D721Med (cell line): ENCODE measurements around the gene MAPT.

Experiments used
- DNase-seq: peaks from one replicate; pipeline ENCODE4 v3.0.0; 2011; ENCODE audit warnings: low spot score; ENCODE audit not compliant: insufficient read length
- FAIRE-seq: peaks from 2 replicates; lab custom pipeline; 2011; peaks lifted over from hg19 to GRCh38; lab: Jason Lieb, UNC
- TF ChIP-seq, protein P1 (sequence below): IDR thresholded peaks from 2 replicates; pipeline ENCODE4 v1.5.1; 2012; ENCODE audit warnings: mild to moderate bottlenecking, control low read depth; ENCODE audit not compliant: insufficient read depth; ENCODE audit errors: missing control alignments

MAPT gene

DNA sequence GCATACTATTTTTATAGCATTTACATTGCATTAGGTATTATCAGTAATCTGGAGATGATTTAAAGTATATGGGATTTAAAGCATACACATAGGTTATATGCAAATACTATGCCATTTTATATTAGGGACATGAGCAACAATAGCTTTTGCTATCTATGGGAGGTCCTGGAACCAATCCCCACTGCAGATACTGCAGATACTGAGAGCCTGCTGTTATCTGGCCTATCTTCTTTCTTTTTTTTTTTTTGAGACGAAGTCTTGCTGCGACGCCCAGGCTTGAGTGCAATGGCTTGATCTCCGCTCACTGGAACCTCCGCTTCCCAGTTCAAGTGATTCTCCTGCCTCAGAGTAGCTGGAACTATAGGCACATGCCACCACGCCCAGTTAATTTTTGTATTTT is 142.1 kb downstream of the MAPT start:
- no peak for FAIRE-seq

DNA sequence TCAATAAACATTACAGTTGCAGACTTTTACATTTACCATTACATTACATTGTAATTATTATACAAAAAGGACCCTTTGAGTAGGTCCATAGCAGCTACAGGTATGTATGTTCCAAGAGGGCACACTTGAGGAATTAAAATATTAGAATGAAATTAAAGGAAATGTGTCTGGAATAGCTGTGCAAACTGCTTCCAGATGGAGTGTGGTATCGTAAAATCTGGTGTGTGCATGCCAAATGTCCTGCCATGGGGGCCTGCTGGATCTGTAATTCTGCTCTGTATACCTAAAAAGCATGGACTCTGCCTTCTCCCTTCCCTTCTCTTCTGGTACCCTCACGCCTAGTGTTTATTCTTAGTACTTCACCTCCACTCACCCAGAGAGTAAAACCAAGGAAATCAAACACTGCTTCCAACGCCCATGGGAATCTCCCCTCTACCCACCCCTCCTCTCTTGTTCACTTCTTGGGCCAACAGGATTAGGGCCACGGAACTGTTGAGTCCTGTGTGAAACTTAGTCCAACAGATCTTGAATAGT is 143.4 kb downstream of the MAPT start:
- TF ChIP-seq, protein P1, sequence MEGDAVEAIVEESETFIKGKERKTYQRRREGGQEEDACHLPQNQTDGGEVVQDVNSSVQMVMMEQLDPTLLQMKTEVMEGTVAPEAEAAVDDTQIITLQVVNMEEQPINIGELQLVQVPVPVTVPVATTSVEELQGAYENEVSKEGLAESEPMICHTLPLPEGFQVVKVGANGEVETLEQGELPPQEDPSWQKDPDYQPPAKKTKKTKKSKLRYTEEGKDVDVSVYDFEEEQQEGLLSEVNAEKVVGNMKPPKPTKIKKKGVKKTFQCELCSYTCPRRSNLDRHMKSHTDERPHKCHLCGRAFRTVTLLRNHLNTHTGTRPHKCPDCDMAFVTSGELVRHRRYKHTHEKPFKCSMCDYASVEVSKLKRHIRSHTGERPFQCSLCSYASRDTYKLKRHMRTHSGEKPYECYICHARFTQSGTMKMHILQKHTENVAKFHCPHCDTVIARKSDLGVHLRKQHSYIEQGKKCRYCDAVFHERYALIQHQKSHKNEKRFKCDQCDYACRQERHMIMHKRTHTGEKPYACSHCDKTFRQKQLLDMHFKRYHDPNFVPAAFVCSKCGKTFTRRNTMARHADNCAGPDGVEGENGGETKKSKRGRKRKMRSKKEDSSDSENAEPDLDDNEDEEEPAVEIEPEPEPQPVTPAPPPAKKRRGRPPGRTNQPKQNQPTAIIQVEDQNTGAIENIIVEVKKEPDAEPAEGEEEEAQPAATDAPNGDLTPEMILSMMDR, result no peak
- no peak for FAIRE-seq
- DNase-seq, result no peak

More for the DNA sequence above, 142.1 kb downstream of the MAPT start:
- TF ChIP-seq, protein P1, result no peak
- no peak for DNase-seq

DNA sequence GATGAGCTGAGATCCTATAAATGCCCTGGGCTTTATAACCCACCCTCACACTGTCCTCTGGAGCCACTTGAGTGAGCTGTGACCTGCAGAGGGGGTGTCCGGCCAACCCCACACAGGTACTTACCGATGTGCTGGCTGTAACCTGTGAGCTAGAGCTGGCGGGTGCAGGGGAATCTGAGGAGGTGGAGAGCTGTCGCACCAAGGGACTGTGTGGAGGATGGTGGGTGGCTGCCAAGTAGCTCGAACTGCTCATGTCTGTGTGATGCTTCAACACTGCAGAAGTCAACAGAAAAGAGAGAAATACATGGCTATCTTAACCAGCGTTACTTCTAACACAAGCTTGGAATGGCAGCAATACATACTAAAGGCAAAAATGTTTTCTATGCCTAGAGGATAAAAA is 144.1 kb downstream of the MAPT start:
- TF ChIP-seq, protein P1, result no peak
- no peak for FAIRE-seq
- no peak for DNase-seq

DNA sequence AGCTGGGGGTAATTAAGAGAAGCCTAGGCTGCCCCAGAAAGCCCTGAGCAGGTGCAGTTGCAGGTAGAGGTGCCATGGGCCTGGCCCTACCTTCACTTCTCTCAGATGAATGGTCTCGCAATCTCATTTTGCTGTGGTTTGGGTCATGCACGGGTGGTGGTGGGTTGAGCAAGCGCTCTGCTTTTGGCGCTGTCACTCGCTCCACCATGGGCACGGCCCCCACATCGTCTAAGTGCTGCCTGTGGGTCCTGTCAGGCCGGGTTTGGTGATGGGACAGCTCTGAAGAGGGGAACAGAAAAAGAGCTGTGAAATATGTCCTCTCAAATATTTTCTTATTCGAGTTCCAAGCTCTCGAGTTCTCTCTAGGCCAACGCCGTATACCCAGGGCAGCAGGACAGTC is 144.6 kb downstream of the MAPT start:
- no peak for FAIRE-seq
- TF ChIP-seq, protein P1, result no peak
- no peak for DNase-seq

DNA sequence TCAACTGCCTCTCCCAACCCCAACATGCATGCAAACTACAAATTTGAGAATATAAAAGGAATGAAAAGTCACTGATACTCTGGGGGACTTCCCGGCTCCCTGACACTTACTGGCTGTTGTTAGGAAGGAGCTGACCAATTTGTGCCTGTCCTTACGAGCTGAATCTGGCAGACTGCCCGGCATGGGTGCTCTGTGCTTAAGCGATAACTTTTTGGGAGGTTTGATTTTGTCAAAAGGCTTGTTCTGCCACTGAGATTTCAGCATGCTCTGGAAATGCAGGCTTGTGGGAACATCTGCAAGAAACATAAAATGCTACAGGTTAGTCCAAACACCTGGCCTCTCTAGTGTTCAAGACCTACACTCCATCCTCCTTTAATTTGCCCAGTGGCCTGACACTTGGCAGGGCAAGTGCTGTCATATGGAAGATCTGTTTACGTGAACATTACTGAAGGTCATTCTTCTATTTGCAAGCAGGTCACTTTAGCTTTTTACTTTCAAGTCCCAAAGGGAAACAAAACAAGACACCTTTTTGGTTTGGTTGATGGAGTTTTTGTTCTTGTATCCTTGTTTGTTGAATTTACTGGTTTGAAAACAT is 145.3 kb downstream of the MAPT start:
- TF ChIP-seq, protein P1, result no peak
- no peak for DNase-seq
- FAIRE-seq, result no peak

DNA sequence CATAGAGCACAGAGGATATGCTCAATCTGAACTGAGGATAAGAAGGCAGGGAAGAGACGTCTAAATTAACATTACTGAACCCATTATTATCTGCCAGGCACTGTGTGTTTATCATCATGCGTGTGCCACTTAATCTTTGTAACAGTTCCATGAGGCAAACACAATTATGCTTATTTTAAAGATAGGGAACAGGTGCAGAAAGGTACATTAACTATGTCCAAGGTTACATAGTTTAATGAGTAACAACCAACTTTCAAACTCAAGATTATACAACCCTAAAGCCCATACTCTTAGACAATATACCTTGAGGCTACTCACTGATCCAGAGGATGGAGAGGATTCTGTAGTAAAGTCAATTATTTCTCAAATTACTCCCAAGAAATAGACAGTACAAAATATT is 147.9 kb downstream of the MAPT start:
- DNase-seq (no peak), FAIRE-seq (no peak)
- TF ChIP-seq, protein P1, result no peak

DNA sequence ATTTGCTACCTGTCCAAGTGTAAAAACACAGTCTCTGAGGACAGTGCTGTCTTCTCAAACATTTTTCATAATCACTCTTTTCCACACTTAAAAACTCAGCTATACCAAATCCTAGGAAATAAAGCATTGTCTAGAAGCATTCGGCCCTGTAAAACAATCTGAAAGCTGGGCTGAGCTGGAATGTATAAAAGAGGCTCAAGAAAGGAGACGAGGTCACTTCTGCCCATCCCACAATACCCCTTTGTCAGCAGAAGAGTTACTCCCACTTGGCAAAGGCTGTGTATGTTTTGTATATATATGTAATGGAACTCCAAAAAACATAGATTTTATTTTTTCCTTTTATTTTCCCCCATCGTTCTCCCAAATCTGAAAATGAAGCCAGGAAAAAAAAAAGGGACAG is 148.6 kb downstream of the MAPT start:
- DNase-seq, result no peak
- FAIRE-seq, result no peak
- TF ChIP-seq, protein P1, result no peak
